Stimulated activated CD8-positive, alpha-beta memory T cell treated with anti-CD3 and anti-CD28 coated beads, Interleukin-15, amount 100 ng/mL, for 4 hours (primary cell): ENCODE measurements around the gene PLXNC1.

Experiments used
- DNase-seq, 2 donors: peaks; one replicate each; pipeline ENCODE4 v3.0.0-alpha.2; 2020; ENCODE audit warnings: low read depth in 2 of 2

PLXNC1 gene

GRCh38 chr12:94264736-94265485, 116.5 kb downstream of the PLXNC1 start:
- DNase-seq: no peak

- no peak for DNase-seq
Measured at GRCh38 chr12:94265539-94265938, 117.2 kb downstream of the PLXNC1 start.

GRCh38 chr12:94265966-94266745, 117.8 kb downstream of the PLXNC1 start:
- DNase-seq: no peak

- no peak for DNase-seq
Measured at GRCh38 chr12:94266796-94267536, 118.6 kb downstream of the PLXNC1 start.

GRCh38 chr12:94267537-94267872, 119.1 kb downstream of the PLXNC1 start:
- DNase-seq: no peak

- DNase-seq: no peak
Measured at GRCh38 chr12:94267921-94268471, 119.6 kb downstream of the PLXNC1 start.

GRCh38 chr12:94269316-94269999, 121.1 kb downstream of the PLXNC1 start:
- DNase-seq: no peak

- no peak for DNase-seq
Measured at GRCh38 chr12:94271351-94271750, 123.0 kb downstream of the PLXNC1 start.

- DNase-seq: no peak
Measured at GRCh38 chr12:94272280-94272679, 123.9 kb downstream of the PLXNC1 start.

GRCh38 chr12:94273272-94273671, 124.9 kb downstream of the PLXNC1 start:
- no peak for DNase-seq

- DNase-seq: no peak
Measured at GRCh38 chr12:94276725-94277124, 128.3 kb downstream of the PLXNC1 start.

- no peak for DNase-seq
Measured at GRCh38 chr12:94277426-94278000, 129.1 kb downstream of the PLXNC1 start.

GRCh38 chr12:94280063-94280462, 131.7 kb downstream of the PLXNC1 start:
- DNase-seq: no peak

- DNase-seq: no peak
Measured at GRCh38 chr12:94282675-94283074, 134.3 kb downstream of the PLXNC1 start.

- DNase-seq: no peak
Measured at GRCh38 chr12:94284046-94284445, 135.7 kb downstream of the PLXNC1 start.

GRCh38 chr12:94284859-94285258, 136.5 kb downstream of the PLXNC1 start:
- no peak for DNase-seq

GRCh38 chr12:94285943-94286582, 137.7 kb downstream of the PLXNC1 start:
- no peak for DNase-seq

- no peak for DNase-seq
Measured at GRCh38 chr12:94286583-94287244, 138.3 kb downstream of the PLXNC1 start.

GRCh38 chr12:94287245-94287628, 138.9 kb downstream of the PLXNC1 start:
- DNase-seq: no peak
